HepG2 (cell line): ENCODE data around the gene CCDC17. TPM values are rescaled to one million over a fixed set of nuclear protein-coding genes. Genes with fewer than 3 reads are reported as not detected.

ENCODE experiments used
- CAMTA2 ChIP-seq: sonication (generic); formaldehyde crosslinking; IDR thresholded peaks from 2 replicates; pipeline ENCODE4 v1.4.0; 2020; ENCODE audit warnings: mild to moderate bottlenecking, missing genetic modification reagents, borderline replicate concordance
- CSRNP1 ChIP-seq: sonication (generic); formaldehyde crosslinking; IDR thresholded peaks from 2 replicates; pipeline ENCODE4 v1.8.1; 2023; ENCODE audit warnings: mild to moderate bottlenecking, missing genetic modification reagents
- FOXC1 ChIP-seq: sonication (generic); formaldehyde crosslinking; IDR thresholded peaks from 2 replicates; pipeline ENCODE4 v1.8.0; 2022; ENCODE audit warnings: mild to moderate bottlenecking, missing genetic modification reagents, borderline replicate concordance
- GATAD1 ChIP-seq: IDR thresholded peaks from 2 replicates; pipeline ENCODE4 v1.6.1; 2016; ENCODE audit warnings: missing genetic modification reagents, missing compliant biosample characterization
- PHB2 ChIP-seq: fragments of 450-650 bp; IDR thresholded peaks from 2 replicates; pipeline ENCODE4 v1.6.1; 2018; ENCODE audit not compliant: partially characterized antibody
- POGZ ChIP-seq: sonication (generic); formaldehyde crosslinking; IDR thresholded peaks from 2 replicates; pipeline ENCODE4 v1.4.0; 2020; ENCODE audit warnings: mild to moderate bottlenecking, missing genetic modification reagents
- RNF219 ChIP-seq: sonication (generic); formaldehyde crosslinking; IDR thresholded peaks from 2 replicates; pipeline ENCODE4 v1.5.0; 2020; ENCODE audit warnings: mild to moderate bottlenecking, missing genetic modification reagents
- SP1 ChIP-seq, 2 experiments: fragments of 450-650 bp in 1 of 2; sonication (generic) in 1 of 2; formaldehyde crosslinking in 1 of 2; IDR thresholded peaks; 2 replicates each; pipeline versions ENCODE4 v1.4.0 to v1.6.1; 2016 to 2020; ENCODE audit warnings: missing genetic modification reagents in 1 of 2
- ZNF354B ChIP-seq: sonication (generic); formaldehyde crosslinking; IDR thresholded peaks from 2 replicates; pipeline ENCODE4 v1.8.0; 2022; ENCODE audit warnings: mild to moderate bottlenecking, missing genetic modification reagents
- ZNF431 ChIP-seq: sonication (generic); formaldehyde crosslinking; IDR thresholded peaks from 2 replicates; pipeline ENCODE4 v1.9.0; 2022; ENCODE audit warnings: missing genetic modification reagents, low read depth, mild to moderate bottlenecking, borderline replicate concordance
- ZNF451 ChIP-seq: sonication (generic); formaldehyde crosslinking; IDR thresholded peaks from 2 replicates; pipeline ENCODE4 v1.5.0; 2020; ENCODE audit warnings: mild to moderate bottlenecking, missing genetic modification reagents
- ZNF691 ChIP-seq: sonication (generic); formaldehyde crosslinking; IDR thresholded peaks from 2 replicates; pipeline ENCODE4 v1.4.0; 2020; ENCODE audit warnings: missing genetic modification reagents, low read depth, mild to moderate bottlenecking, borderline replicate concordance
- ZNF773 ChIP-seq: sonication (generic); formaldehyde crosslinking; IDR thresholded peaks from 2 replicates; pipeline ENCODE4 v1.4.0; 2020; ENCODE audit warnings: missing genetic modification reagents, borderline replicate concordance
- polyA plus RNA-seq, 8 experiments: library from polyadenylated mRNA; depleted of rRNA in 3 of 8; stranded (reverse) in 7 of 8; unstranded in 1 of 8; fragments of >200 nt; fragmentation: Illumina TruSeq in 4 of 8; extraction: Trizol in 4 of 8; gene quantifications; 2 replicates each; pipeline versions ENCODE4 v1.2.1 to v1.2.3, GENCODE V29; 2011 to 2016; ENCODE audit warnings: low read depth in 4 of 8, missing spikeins in 1 of 8, mixed read lengths in 1 of 8; ENCODE audit not compliant: insufficient read depth in 1 of 8
- total RNA-seq, 5 experiments: library from RNA; depleted of rRNA; stranded (reverse); fragments of >200 nt; fragmentation: Illumina TruSeq; extraction: Trizol; gene quantifications; 2 replicates each; pipeline ENCODE4 v1.2.3, GENCODE V29; 2016; ENCODE audit warnings: low read depth in 1 of 5
- TF ChIP-seq, protein P1 (sequence below): sonication (generic); formaldehyde crosslinking; IDR thresholded peaks from 2 replicates; pipeline ENCODE4 v1.9.0; 2021; ENCODE audit warnings: missing genetic modification reagents, borderline replicate concordance

Gene CCDC17
- total and polyA plus RNA-seq, 2 of the 13 experiments (the other 11 are each of a cell fraction or from before 2014, with no cell fraction given): 1.5 to 3.3 TPM

- TF ChIP-seq ZNF354B (CRISPR knock-in tag): 0 out of 2 replicates have a peak, but pooled peaks have one; percentile 30
- TF ChIP-seq RNF219: no peak
- TF ChIP-seq ZNF773 (CRISPR knock-in tag): no peak
- no peak for TF ChIP-seq PHB2
- no peak for TF ChIP-seq CSRNP1 (CRISPR knock-in tag)
- TF ChIP-seq ZNF691 (CRISPR knock-in tag): no peak
- TF ChIP-seq CAMTA2: no peak
- no peak for TF ChIP-seq FOXC1 (CRISPR knock-in tag)
- TF ChIP-seq ZNF451: 0 out of 2 replicates have a peak, but pooled peaks have one; percentile 37
- TF ChIP-seq GATAD1 (CRISPR knock-in tag): 0 out of 2 replicates have a peak, but pooled peaks have one; percentile 11
- peak; percentile 10; the same call in 1 of the 2 replicates for TF ChIP-seq POGZ (CRISPR knock-in tag)
- TF ChIP-seq, protein P1, sequence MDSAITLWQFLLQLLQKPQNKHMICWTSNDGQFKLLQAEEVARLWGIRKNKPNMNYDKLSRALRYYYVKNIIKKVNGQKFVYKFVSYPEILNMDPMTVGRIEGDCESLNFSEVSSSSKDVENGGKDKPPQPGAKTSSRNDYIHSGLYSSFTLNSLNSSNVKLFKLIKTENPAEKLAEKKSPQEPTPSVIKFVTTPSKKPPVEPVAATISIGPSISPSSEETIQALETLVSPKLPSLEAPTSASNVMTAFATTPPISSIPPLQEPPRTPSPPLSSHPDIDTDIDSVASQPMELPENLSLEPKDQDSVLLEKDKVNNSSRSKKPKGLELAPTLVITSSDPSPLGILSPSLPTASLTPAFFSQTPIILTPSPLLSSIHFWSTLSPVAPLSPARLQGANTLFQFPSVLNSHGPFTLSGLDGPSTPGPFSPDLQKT (CRISPR knock-in tag): no peak
- no peak for TF ChIP-seq ZNF431 (CRISPR knock-in tag)
- no peak for TF ChIP-seq SP1 (IDR thresholded peaks at IDR 0.05)
- peak; percentile 82 for TF ChIP-seq SP1 (CRISPR knock-in tag; IDR thresholded peaks at IDR 0.05)
- TF ChIP-seq, all 625 proteins: peak for 103
Observed at GRCh38 chr1:45584351-45585109, 39.3 kb downstream of the CCDC17 start (continued).
